ENCODE data around the gene FTL. TPM values are rescaled to one million over a fixed set of nuclear protein-coding genes. Genes with fewer than 3 reads are reported as not detected.

Gene FTL
- polyA plus RNA-seq, 2 of the 4 experiments (the other 2 are of a cell fraction), result 4,743 to 13,930 TPM

- TF ChIP-seq ATOH8 (CRISPR knock-in tag; IDR thresholded peaks at IDR 0.05; ENCODE audit: low read depth), result no peak
- TF ChIP-seq USF2 (IDR thresholded peaks at IDR 0.05), result no peak
- no peak for TF ChIP-seq HEYL (CRISPR knock-in tag; IDR thresholded peaks at IDR 0.05)
- no peak for TF ChIP-seq TFCP2L1 (CRISPR knock-in tag; IDR thresholded peaks at IDR 0.05)
- no peak for TF ChIP-seq GATA3 (IDR thresholded peaks at IDR 0.05; ENCODE audit: borderline replicate concordance)
- no peak for TF ChIP-seq FOSB (CRISPR knock-in tag; IDR thresholded peaks at IDR 0.05)
- no peak for TF ChIP-seq HDAC2 (IDR thresholded peaks at IDR 0.05)
- TF ChIP-seq JUNB (IDR thresholded peaks at IDR 0.05), result no peak
Observed at GRCh38 chr19:48999481-49000325, 34.6 kb downstream of the FTL start (continued).

- no peak for FAIRE-seq
- WGBS (ENCODE audit: missing lambda C conversion rate), result 97% methylated on average over 15 of the region's 15 CpGs
- Histone ChIP-seq H3K9me3 (no peaks in the 10 kb centered on the region), H3K4me3 (no peak overlapping the region), H3K4me1 (no peaks in the 10 kb centered on the region), H3K4me2 (no peak overlapping the region), H3K27ac (no peak overlapping the region)
- POLR2A ChIA-PET, result interaction anchor here (0.6 kb wide), 3 partner anchors 10 to 1747 kb away, joined by 4 to 5 read pairs (median 4); partner anchors contain the start of genes LIN7B and RUVBL2
- DNase-seq (ENCODE audit: low read depth in 1 of 2, low spot score in 1 of 2), result no peak
- no peak for TF ChIP-seq SREBF2 (IDR thresholded peaks at IDR 0.05)
- no peak for TF ChIP-seq ESRRA (IDR thresholded peaks at IDR 0.05; ENCODE audit: borderline replicate concordance, low read length)
- TF ChIP-seq FOSL2 (IDR thresholded peaks at IDR 0.05), result no peak
- no peak for TF ChIP-seq FOSL2 (CRISPR knock-in tag; IDR thresholded peaks at IDR 0.05)
- no peak for TF ChIP-seq CEBPB (IDR thresholded peaks at IDR 0.05)
- no peak for TF ChIP-seq HOXB13 (CRISPR knock-in tag; IDR thresholded peaks at IDR 0.05; ENCODE audit: low read depth)
- TF ChIP-seq HOXA7 (CRISPR knock-in tag; IDR thresholded peaks at IDR 0.05), result no peak
- no peak for TF ChIP-seq ZNF302 (CRISPR knock-in tag; IDR thresholded peaks at IDR 0.05)
- TF ChIP-seq REST (IDR thresholded peaks at IDR 0.05), result no peak
- TF ChIP-seq ZC3H11A (IDR thresholded peaks at IDR 0.05), result no peak
- no peak for TF ChIP-seq USF2 (IDR thresholded peaks at IDR 0.05)
- no peak for TF ChIP-seq GATA3 (IDR thresholded peaks at IDR 0.05; ENCODE audit: borderline replicate concordance)
- CTCF ChIA-PET, result interaction anchor here (0.6 to 21.8 kb wide), 6 partner anchors 8 to 204 kb away, joined by 3 to 408 read pairs (median 5); partner anchors contain the start of genes GYS1 and RUVBL2
- no peak for ATAC-seq
Observed at GRCh38 chr19:49004133-49004532, 39.0 kb downstream of the FTL start.
